HCEC 1CT (cell line): Measurements from ENCODE around the gene NGEF.
"Not testable (repeated sequence)": the region's sequence is repeated elsewhere in the genome, so short reads cannot be mapped to it uniquely, and the experiment has no call there.

Experiments used
- DNase-seq: peaks from one replicate; pipeline ENCODE4 v3.0.0-alpha.2; 2017

The NGEF gene

GRCh38 chr2:232924433-232924832, 88.6 kb downstream of the NGEF start:
- DNase-seq = no peak

GRCh38 chr2:232920760-232921159, 92.3 kb downstream of the NGEF start:
- DNase-seq = no peak

DNA sequence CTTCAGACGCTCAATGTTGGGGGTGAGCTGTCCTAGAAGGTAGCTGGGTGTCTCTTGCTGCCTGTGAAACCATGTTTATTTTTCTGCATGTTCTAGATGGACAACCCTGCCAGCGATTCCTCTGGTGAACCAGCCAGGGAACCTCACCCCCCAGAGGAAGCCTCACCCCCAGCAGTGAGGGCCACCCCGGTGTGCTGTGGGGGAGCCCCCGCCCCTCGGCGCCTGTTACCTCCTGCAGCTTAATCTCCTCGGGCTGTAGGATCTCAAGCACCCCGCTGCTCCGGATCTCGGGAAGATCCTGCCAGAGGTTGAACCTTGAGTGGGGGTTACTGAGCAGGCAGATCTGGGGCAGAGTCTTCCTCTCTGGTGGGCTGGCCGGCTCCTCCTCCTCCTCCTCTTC, 93.0 kb downstream of the NGEF start:
- DNase-seq = no peak

DNA sequence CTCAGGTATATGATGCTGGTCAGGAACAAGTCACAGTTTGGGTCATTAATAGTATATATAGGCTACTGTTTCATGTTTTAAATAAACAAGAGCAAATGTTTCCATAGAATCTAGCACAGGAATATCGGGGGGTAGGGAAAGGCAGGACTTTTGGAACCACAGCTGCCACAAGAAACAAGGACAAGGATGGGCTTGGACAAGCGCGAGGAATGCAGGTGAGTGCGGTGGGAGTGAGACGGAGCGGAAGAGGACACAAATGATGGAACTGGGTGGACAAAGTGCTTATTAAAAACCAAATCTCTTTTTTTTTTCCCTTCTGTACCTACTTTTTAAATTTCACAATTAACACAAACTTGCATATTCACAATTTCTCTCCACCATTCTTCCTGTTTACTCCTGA, 93.9 kb downstream of the NGEF start:
- no peak for DNase-seq

GRCh38 chr2:232913903-232914302, 99.2 kb downstream of the NGEF start:
- DNase-seq = no peak

DNA sequence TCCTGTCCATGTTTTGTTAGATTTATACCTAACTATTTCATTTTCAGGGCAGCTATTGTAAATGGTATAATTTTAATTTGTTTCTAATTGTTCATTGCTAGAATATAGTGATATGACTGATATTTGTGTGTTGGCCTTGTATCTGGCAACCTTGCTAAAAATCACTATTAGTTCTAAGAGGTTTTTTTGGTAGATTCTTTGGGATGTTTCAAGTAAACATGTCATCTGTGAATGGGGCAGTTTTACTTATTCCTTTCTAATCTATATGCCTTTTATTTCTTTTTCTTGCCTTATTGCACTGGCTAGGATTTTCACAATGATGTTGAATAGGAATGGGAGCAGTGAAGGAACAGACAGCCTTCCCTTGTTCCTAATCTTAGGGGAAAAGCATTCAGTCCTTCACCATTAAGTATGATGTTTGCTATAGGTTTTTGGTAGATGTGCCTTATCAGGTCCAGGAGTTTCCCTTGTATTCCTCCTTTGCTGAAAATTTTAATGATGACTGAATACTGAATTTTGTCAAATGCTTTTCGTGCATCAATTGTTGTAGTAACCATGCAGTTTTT, 101.3 kb downstream of the NGEF start:
- no peak for DNase-seq

GRCh38 chr2:232910376-232910775, 102.7 kb downstream of the NGEF start:
- DNase-seq = no peak

- DNase-seq = no peak
These were observed 104.4 kb downstream of the NGEF start for GRCh38 chr2:232908695-232909094.

DNA sequence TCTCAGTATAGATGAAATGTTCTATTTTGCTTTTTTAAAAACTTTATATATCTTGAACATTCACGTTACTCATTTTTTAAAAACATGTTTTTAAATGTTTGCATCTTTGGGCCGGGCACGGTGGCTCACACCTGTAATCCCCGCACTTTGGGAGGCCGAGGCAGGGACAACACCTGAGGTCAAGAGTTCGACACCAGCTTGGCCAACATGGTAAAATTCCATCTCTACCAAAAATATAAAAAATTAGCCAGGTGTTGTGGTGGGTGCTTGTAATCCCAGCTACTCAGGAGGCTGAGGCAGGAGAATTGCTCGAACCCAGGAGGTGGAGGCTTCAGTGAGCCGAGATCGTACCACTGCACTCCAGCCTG, 105.4 kb downstream of the NGEF start:
- DNase-seq = not testable (repeated sequence)

DNA sequence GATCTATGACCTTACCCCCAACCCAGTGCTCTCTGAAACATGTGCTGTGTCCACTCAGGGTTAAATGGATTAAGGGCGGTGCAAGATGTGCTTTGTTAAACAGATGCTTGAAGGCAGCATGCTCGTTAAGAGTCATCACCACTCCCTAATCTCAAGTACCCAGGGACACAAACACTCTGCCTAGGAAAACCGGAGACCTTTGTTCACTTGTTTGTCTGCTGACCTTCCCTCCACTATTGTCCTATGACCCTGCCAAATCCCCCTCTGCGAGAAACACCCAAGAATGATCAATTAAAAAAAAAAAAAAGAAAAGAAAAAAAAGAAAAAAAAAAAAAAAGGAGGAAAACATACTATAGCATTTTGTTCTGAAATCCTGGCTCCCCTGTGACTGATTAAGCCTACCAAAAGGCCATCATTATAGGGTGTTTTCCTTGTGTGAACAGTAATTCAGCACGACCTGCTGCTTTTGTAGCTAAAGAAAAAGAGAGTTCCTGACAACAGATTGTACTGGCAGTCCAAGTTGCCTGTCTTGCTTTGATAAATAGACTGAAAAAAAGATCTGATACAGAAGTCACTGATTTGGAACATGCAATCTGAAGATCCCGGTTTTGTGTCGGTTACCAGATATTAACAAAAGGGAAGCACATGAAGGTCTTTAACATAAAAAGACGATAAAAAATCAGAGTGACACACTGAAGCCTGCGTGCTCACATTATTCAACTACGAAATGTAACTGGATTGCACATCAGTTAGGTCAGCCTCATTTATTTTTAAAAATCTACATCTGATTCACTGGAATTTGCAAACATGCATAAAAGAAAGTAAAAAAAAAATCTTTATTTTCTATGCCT, 106.0 kb downstream of the NGEF start:
- DNase-seq = not testable (repeated sequence)

DNA sequence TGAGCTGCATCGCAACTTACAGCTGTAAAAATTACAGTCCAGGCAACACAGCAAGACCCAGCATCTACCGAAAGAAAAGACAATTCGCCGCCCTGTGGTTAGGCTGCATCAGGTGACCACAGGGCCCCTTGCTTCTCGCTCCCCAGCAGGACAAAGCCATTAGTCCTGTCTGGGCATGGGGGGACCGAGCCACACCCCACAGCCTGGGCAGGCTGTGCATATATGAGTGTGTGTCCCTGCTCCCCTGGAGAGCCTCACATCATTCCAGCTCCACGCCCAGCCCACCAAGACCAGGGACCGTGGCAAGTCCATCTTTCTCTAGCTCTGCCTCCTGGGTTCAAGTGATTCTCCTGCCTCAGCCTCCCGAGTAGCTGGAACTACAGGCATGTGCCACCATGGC, 109.1 kb downstream of the NGEF start:
- DNase-seq = no peak

- peak; percentile 93 for DNase-seq
These were observed 111.1 kb downstream of the NGEF start for GRCh38 chr2:232901736-232902578.

DNA sequence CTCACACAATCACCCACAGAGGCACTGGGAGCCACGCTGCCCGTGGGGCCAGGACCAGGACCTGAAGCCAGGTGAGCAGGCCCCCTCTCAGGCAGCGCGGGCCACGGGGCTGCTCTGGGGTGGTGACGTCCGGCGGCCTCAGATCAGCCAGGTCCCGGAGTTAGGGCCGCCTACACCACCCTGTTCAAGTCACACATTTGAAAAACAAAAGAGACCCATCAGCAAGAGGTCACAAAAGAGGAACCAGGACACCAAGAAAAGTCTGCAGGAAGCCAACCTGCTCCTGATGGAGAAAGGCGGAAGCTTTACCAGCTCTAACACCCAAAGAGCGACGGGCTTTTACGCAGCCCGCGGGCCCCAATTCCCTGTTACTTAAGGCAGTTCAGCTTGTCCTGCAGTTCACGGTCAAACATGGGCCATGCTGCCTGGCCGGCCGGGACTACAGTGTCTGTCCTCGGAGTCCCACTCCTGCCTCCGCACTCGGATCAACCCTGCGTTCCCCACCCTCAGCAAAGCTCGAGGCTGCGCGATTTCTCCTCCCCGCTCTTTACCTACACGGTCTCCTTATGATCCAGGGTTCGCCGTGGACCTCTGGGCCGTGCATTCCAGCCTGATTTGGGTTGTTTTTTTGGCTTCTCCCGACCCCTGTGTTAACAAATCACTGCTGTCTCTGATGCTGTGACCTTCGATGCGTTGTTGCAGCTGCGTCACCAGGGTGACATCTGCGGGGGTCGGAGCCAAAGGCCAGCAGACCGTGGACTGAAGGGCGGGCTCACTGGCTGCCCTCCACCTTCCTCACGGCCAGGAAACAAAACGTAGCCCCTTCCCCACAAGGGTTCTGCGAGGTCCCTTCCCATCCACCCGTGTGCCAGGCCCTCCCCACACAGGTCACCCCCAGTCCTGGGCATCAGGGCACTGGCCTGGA, 112.0 kb downstream of the NGEF start:
- DNase-seq = no peak

DNA sequence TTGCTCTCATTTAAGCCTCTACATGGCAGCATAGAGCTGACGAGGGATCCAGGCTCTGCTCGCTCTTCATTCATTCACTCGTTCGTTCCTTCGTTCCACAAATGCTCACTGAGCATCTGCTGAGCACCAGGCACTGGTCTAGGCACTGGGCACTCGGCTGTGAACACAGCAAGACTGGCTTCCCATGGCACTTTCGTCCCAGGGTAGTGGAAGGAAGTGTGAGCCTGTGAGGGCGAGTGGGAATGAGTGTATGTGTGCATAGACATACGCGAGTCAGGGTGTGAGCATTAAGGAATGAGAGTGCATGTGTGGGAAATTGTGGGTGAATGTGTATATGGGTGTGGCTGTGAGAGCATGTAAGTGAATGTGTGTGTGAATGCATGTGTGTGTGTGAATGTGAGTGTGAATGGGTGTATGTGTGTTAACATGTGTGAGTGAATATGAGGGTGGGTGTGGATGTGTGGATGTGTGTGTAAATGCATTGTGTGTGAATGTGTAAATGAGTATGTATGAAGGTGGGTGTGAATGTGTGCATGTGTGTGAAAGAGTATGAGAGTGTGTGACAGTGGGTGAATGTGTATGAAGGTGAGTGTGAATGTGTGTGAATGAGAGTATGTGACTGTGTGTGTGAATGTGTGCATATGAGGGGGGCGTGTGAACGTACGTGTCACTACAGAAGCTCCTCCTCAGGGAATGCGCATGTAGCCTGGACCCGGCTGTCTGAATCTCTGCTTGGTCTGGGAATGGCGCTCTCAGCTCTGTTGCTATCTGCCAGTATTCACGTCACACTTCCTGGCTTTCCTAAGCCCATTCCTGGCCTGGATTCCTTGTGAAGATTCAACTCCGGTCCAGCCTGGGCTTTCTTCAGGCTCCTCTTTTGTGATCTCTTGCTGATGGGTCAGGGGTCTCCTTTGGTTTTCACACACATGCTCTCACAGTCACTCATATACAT, 114.2 kb downstream of the NGEF start:
- DNase-seq = peak; percentile 39

GRCh38 chr2:232897598-232898408, 115.3 kb downstream of the NGEF start:
- DNase-seq = no peak

DNA sequence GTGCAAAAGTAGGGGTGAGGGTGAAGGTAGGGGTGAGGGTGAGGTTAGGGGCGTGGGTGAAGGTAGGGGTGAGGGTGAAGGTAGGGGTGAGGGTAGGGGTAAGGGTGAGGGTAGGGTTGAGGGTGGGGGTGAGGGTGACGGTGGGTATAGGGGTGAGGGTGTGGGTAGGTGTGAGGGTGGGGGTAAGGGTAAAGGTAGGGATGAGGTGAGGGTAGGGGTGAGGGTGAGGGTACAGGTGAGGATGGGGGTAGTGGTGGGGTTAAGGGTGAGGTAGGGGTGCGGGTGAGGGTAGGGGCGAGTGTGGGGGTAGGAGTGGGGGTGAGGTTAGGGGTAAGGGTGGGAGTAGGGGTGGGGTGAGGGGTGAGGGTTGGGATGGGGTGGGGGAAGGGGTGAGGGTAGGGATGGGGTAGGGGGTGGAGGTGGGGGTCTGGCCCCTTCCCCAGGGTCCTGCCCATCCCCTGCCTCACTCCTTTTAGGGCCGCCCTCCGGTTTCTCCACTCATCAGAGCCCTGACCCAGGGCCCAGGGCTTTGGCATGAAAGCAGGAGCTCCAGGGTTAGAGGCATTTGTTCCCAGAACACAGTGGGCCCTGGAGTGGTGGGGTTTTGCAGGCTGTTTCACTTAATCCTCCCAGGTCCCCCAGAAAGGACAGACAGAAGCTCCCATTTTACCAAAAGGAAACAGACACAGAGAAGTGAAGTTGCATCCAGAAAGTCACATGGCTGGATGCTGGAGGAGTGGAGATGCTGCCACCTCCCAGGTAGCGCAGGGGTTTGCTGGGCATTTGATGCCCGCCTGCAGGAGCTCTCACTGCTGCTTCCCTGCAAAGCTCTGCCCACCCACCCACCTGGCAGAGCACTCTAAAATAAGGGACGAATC, 116.1 kb downstream of the NGEF start:
- no peak for DNase-seq

GRCh38 chr2:232896111-232896510, 116.9 kb downstream of the NGEF start:
- DNase-seq = no peak

DNA sequence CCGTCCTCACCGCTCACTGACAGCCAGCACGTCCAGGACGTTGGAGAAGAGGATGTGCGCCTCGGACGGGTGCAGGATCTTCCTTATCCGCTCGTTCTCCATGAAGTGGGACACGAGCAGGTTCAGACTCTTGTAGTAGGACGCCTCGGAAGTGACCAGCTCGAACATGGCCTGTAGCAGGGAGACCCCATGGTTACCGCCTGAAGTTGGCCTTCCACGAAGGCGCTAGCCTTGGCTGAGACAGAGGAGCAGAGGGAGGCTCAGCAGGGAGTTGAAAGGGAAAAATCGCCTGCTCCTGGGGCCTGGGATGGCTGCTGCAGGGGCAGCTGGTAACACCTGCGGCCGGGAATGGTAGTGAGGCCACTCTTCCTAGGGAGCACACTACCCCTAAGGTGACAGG, 118.3 kb downstream of the NGEF start:
- no peak for DNase-seq

DNA sequence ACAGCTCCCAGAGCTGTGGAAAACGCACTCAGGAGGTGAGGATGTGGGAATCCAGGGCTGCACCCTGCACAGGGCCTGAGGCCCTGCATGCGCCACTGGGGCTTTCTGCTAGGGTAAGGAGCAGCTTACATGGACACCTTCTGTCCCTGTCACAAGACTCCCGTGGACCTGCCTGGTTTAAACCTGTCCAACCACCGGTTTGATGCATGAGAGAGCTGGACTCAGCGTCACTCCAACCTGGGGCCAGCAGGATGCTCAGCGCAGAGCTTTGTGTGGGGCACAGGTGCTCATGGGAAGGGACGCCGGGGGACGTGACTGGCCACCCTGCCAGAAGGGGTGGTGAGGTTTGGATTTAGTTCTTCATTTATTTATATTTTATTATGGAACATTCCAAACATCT, 118.8 kb downstream of the NGEF start:
- DNase-seq = no peak

- DNase-seq = no peak
These were observed 119.2 kb downstream of the NGEF start for GRCh38 chr2:232893834-232894233.
